ENCODE data around the gene BEST4. TPM values are rescaled to one million over a fixed set of nuclear protein-coding genes. Genes with fewer than 3 reads are reported as not detected.

Gene BEST4
- total and polyA plus RNA-seq, 2 donors (not counting 1 experiment from before 2014, with no cell fraction given), result 0.30 to 1.3 TPM

GRCh38 chr1:44786138-44786840 is 1.7 kb downstream of the BEST4 start:
- CTCF ChIA-PET, result interaction anchor here (0.6 to 5.5 kb wide), 15 partner anchors 10 to 553 kb away, joined by 3 to 44 read pairs (median 4); partner anchors contain the start of genes BTBD19, HECTD3, MUTYH and PLK3
- Histone ChIP-seq H3K27ac (ENCODE audit: low read length in 2 of 2) (peak overlapping the region; percentile 47 to 50), H3K79me2 (ENCODE audit: control insufficient read depth, insufficient read depth, low read length) (no peaks in the 10 kb centered on the region), H2AFZ (ENCODE audit: insufficient read depth, low read depth, low read length, poor library complexity, severe bottlenecking) (peak overlapping the region; percentile 82), H3K9me3 (ENCODE audit: control extremely low read depth in 1 of 3, control insufficient read depth in 2 of 3, insufficient read depth in 1 of 3, low read length in 2 of 3) (no peaks in the 10 kb centered on the region), H3K4me3 (ENCODE audit: control extremely low read depth in 1 of 5, extremely low read depth in 1 of 5, insufficient read depth in 1 of 5, low read depth in 2 of 5, low read length in 4 of 5) (peak overlapping the region in 4 of 5 experiments; percentile 53 to 68 (median 60)), H3K36me3 (replicated peaks in 1 of 2; ENCODE audit: control extremely low read depth in 1 of 2, control insufficient read depth in 1 of 2, extremely low read depth in 1 of 2, insufficient read depth in 2 of 2, low read length in 1 of 2) (peaks cover 0 to 3% of the 10 kb centered on the region in 2 experiments), H3K4me1 (ENCODE audit: control insufficient read depth in 2 of 2, insufficient read depth in 2 of 2, low read length in 2 of 2) (peaks cover 25 to 34% of the 10 kb centered on the region in 2 donors), H3K9ac (ENCODE audit: low read length) (peak overlapping the region; percentile 63), H4K20me1 (ENCODE audit: control insufficient read depth, insufficient read depth, low read length, poor library complexity, severe bottlenecking) (peaks cover 3% of the 10 kb centered on the region), H3K27me3 (replicated peaks in 1 of 4; ENCODE audit: control extremely low read depth in 1 of 4, control insufficient read depth in 3 of 4, insufficient read depth in 4 of 4, low read length in 3 of 4) (no peaks in the 10 kb centered on the region), H3K4me2 (replicated peaks; ENCODE audit: low read depth, low read length, poor library complexity, severe bottlenecking) (peak overlapping the region; percentile 90)
- Mint-ChIP-seq H3K9me3 (ENCODE audit: insufficient read depth) (no peaks in the 10 kb centered on the region), H3K27me3 (no peaks in the 10 kb centered on the region), H3K4me3 (peak overlapping the region; percentile 82), H3K27ac (peak overlapping the region; percentile 92), H3K4me1 (peaks cover 31% of the 10 kb centered on the region)
- TF ChIP-seq CTCF (IDR thresholded peaks at IDR 0.05) (peak; percentile 100), EZH2 (IDR thresholded peaks at IDR 0.05; ENCODE audit: borderline replicate concordance, insufficient read depth, low read depth, low read length, poor library complexity, severe bottlenecking) (no peak)
- intact Hi-C loops (cut with micrococcal nuclease), result loop anchor here (1.0 to 5.0 kb wide), 9 partner anchors 11 to 901 kb away; partner anchors contain the start of genes EIF2B3, GPBP1L1, PLK3 and RNU5D-1
- WGBS (ENCODE audit: insufficient coverage), result 5% methylated on average over 49 of the region's 49 CpGs
- DNase-seq (peak; percentile 88), ATAC-seq (ENCODE audit: low read depth) (peak; percentile 72)
- POLR2A ChIA-PET, result interaction anchor here (0.6 to 2.8 kb wide), 9 partner anchors 10 to 517 kb away, joined by 3 to 12 read pairs (median 4); partner anchors contain the start of genes PLK3 and RNU5D-1
